Activated CD4-positive, alpha-beta memory T cell treated with anti-CD3 and anti-CD28 coated beads for 36 hours (primary cell): ENCODE results near the gene PPFIA2. TPM values are rescaled to one million over a fixed set of nuclear protein-coding genes. Genes with fewer than 3 reads are reported as not detected.

Source experiments
- CTCF ChIA-PET: fragments of 350-600 bp; sonication (Branson Sonifier 250); formaldehyde crosslinking; loops from one replicate; lab custom pipeline; 2021; ENCODE audit warnings: antibody characterized with exemption, inconsistent platforms; lab: Charles Lee
- POLR2A ChIA-PET: fragments of 350-600 bp; sonication (Branson Sonifier 250); formaldehyde crosslinking; loops from one replicate; lab custom pipeline; 2021; ENCODE audit warnings: antibody characterized with exemption; lab: Charles Lee
- DNase-seq: peaks from one replicate; pipeline ENCODE4 v3.0.0-alpha.2; 2020
- H3K27ac Mint-ChIP-seq: one replicate; pipeline ENCODE4 v1.8.0; 2021; ENCODE audit warnings: mixed read lengths
- H3K27me3 Mint-ChIP-seq: one replicate; pipeline ENCODE4 v1.8.0; 2021; ENCODE audit warnings: mixed read lengths
- H3K36me3 Mint-ChIP-seq: one replicate; pipeline ENCODE4 v1.8.0; 2021; ENCODE audit warnings: mixed read lengths
- H3K4me1 Mint-ChIP-seq: one replicate; pipeline ENCODE4 v1.8.0; 2021; ENCODE audit warnings: low read depth, mixed read lengths
- H3K4me3 Mint-ChIP-seq: one replicate; pipeline ENCODE4 v1.8.0; 2021; ENCODE audit warnings: mild to moderate bottlenecking, mixed read lengths
- H3K9me3 Mint-ChIP-seq: one replicate; pipeline ENCODE4 v1.8.0; 2021; ENCODE audit warnings: mixed read lengths
- intact Hi-C: fragments of 100-400 bp; cut with micrococcal nuclease; formaldehyde crosslinking; loops from one replicate; pipeline ENCODE4 v1.15.1; 2023
- total RNA-seq, 2 experiments: library from RNA; stranded (reverse); gene quantifications; one replicate each; pipeline ENCODE4 v1.2.3, GENCODE V29; 2021

Gene PPFIA2
- total RNA-seq, 2 experiments from 2014 or later: not detected

DNA sequence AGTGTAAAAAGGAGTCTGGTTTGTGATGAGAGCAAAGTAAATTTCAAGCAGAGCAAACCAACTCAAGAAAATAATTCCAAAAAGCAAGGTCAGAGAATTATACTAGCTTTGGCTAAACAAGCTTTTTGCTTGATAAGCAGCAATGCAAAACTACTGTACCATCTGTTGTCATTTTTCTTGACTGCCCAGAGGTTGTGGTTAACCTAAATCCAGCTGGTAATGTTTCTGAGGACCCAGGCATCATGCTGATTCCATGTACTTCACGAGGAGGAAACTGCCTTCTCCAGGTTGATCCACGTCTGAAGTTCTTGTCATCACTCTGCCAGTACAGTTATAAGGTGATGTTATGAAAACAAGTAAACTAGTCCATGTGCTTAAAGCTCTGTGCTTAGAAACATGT lies 496.1 kb downstream of the PPFIA2 start:
- intact Hi-C loops: no loop called here
- no peak overlapping the region for H3K4me3 Mint-ChIP-seq
- DNase-seq: no peak
- ChIA-PET POLR2A (no interaction called here), CTCF (no interaction called here)
- no peaks in the 10 kb centered on the region for H3K27me3 Mint-ChIP-seq
- no peaks in the 10 kb centered on the region for H3K9me3 Mint-ChIP-seq
- H3K36me3 Mint-ChIP-seq: no peaks in the 10 kb centered on the region
- H3K27ac Mint-ChIP-seq: no peak overlapping the region
- no peaks in the 10 kb centered on the region for H3K4me1 Mint-ChIP-seq

DNA sequence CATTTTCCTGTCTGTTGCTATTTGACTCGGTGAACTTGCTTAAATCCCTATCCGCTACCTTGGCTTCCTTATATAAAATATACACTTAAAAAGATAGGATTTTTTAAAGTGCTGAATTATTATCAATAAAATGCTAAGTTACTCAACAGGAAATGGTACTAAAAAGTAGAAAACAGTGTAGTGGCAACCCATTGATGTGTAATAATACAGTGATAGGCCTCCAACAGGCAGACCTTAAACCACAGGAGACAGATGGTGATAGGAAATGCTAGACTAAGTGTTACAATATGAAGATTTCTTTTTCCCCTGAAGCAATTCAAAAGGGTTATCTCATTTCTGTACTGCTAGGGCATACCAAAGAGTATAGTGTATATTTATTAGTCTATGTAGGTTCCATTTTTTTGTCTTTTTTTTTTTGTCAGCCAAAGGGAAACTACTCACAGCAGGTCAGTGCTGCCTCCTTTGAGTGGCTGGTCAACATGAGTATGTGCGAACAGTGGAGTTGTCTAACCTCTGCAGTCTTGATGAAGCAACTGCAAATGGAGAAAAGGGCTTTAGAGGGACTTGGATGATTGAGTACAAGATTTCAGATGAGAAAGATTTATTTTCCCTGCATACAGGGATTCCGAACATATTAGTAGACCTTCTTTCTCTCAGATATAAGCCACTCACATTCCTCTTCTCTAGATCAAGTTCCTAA lies 497.5 kb downstream of the PPFIA2 start:
- H3K4me1 Mint-ChIP-seq: no peaks in the 10 kb centered on the region
- H3K36me3 Mint-ChIP-seq: no peaks in the 10 kb centered on the region
- no peak for DNase-seq
- ChIA-PET CTCF (no interaction called here), POLR2A (no interaction called here)
- H3K27me3 Mint-ChIP-seq: no peaks in the 10 kb centered on the region
- H3K9me3 Mint-ChIP-seq: no peaks in the 10 kb centered on the region
- intact Hi-C loops: no loop called here
- H3K27ac Mint-ChIP-seq: no peak overlapping the region
- H3K4me3 Mint-ChIP-seq: no peak overlapping the region

DNA sequence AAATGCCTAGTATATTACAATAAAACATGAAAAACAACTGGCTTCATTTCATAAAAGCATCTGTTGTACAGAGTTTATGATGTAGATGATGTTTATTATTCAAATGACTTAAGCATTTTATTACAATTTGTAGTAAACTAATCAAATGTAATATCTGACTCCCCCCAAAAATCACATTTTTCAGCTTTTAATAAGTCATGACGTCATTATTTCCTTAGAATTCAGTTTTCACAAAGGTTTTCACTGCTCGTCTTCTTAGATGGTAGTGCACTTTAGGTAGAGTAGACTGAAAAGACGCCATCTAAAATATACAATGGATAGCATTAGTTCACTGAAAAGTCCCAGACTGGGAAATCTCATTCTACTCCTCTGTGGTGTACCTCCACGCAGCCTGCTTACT lies 499.8 kb downstream of the PPFIA2 start:
- DNase-seq: no peak
- ChIA-PET CTCF (no interaction called here), POLR2A (no interaction called here)
- Mint-ChIP-seq H3K27ac (no peak overlapping the region), H3K36me3 (no peaks in the 10 kb centered on the region), H3K9me3 (peaks cover 8% of the 10 kb centered on the region), H3K4me3 (no peak overlapping the region), H3K27me3 (no peaks in the 10 kb centered on the region), H3K4me1 (no peaks in the 10 kb centered on the region)
- intact Hi-C loops: no loop called here

DNA sequence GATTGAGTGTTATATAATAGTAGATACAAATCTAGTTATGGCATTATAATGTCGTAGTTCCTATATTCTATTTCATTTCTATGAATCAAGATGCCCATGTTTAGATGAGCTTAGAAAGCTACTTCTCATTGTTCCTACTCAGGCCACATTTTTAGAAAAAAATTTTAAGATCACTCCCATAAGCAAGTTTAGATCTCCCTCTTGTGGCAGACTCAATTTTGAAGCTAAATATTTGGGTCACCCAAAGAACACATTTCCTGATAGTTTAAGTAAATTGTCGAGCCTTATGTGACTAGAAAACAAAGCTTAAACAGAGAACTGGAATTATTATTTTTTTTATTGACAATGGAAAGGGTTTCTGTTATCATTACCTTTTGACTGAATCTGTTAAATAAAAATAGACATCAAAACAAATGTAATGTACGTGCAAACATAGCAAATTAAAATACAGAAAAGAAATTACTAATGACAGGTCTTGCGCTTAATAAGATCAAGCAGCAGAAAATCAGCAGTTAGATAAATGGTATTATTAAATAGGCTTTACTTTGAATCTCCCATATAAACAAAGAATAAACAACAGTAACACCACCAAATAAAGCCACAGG lies 501.1 kb downstream of the PPFIA2 start:
- H3K4me1 Mint-ChIP-seq: no peaks in the 10 kb centered on the region
- no peak overlapping the region for H3K4me3 Mint-ChIP-seq
- POLR2A ChIA-PET: no interaction called here
- CTCF ChIA-PET: interaction anchor here (0.7 kb wide), 1 partner anchor 82 kb away, joined by 3 read pairs; no protein-coding TSS in a partner anchor
- peaks cover 8% of the 10 kb centered on the region for H3K9me3 Mint-ChIP-seq
- no peaks in the 10 kb centered on the region for H3K36me3 Mint-ChIP-seq
- DNase-seq: no peak
- intact Hi-C loops: no loop called here
- no peak overlapping the region for H3K27ac Mint-ChIP-seq
- no peaks in the 10 kb centered on the region for H3K27me3 Mint-ChIP-seq

DNA sequence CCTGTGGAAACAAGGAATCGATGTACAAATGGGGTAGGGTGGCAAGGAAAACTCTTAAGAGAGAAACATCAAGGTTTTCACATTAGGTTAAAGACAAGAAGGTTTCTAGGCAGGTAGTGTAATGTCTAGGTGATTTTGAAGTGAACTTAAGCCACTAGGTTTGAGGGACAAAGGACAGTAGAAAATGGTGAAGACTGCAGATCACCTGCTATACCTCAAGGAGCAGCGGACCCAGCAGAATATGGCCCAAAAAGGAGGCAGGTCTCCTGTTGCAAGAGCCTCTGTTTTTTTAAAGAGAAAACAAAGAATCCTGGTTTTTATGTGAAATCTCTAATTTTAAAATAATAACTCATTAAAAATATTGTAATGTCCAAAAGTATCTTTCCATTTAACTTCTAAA lies 503.2 kb downstream of the PPFIA2 start:
- Mint-ChIP-seq H3K4me1 (no peaks in the 10 kb centered on the region), H3K36me3 (no peaks in the 10 kb centered on the region), H3K9me3 (peaks cover 8% of the 10 kb centered on the region), H3K4me3 (no peak overlapping the region), H3K27me3 (no peaks in the 10 kb centered on the region), H3K27ac (no peak overlapping the region)
- POLR2A ChIA-PET: no interaction called here
- DNase-seq: no peak
- intact Hi-C loops: no loop called here
- CTCF ChIA-PET: no interaction called here

DNA sequence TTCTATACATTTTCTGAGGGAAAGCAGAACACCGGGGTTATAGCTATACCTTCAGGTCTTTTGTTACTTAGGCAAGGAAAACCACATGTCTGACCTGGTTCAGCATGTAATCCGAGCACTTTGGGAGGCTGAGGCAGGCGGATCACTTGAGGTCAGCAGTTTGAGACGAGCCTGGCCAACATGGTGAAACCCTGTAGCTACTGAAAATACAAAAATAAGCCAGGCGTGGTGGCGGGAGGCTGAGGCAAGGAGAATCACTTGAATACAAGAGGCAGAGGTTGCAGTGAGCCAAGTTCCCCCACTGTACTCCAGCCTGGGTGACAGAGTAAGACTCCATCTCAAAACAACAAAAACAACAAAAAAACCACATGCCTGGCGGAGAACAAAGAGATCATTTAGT lies 503.7 kb downstream of the PPFIA2 start:
- Mint-ChIP-seq H3K27me3 (no peaks in the 10 kb centered on the region), H3K36me3 (no peaks in the 10 kb centered on the region), H3K9me3 (peaks cover 8% of the 10 kb centered on the region), H3K4me1 (no peaks in the 10 kb centered on the region), H3K4me3 (no peak overlapping the region), H3K27ac (no peak overlapping the region)
- DNase-seq: no peak
- intact Hi-C loops: no loop called here
- ChIA-PET CTCF (no interaction called here), POLR2A (no interaction called here)

DNA sequence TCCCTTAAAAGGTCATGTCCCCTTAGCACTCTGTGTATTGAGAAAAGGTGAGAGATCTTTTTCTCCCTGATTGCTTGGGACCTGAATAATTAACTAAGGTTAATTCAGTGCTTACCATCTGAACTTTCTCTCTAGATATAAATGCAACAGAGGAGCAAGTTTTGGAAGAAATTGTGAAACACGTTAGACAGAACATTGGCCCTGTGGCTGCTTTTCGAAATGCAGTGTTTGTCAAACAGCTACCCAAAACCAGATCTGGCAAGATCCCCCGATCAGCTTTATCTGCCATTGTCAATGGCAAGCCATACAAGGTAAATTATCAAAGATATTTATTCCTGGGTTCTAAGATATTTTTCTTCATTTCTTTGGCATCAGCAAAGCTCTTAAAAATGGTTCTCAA lies 505.8 kb downstream of the PPFIA2 start:
- no peak for DNase-seq
- Mint-ChIP-seq H3K36me3 (no peaks in the 10 kb centered on the region), H3K9me3 (peaks cover 8% of the 10 kb centered on the region), H3K27ac (no peak overlapping the region), H3K4me3 (no peak overlapping the region), H3K27me3 (no peaks in the 10 kb centered on the region), H3K4me1 (no peaks in the 10 kb centered on the region)
- intact Hi-C loops: no loop called here
- POLR2A ChIA-PET: no interaction called here
- CTCF ChIA-PET: no interaction called here

DNA sequence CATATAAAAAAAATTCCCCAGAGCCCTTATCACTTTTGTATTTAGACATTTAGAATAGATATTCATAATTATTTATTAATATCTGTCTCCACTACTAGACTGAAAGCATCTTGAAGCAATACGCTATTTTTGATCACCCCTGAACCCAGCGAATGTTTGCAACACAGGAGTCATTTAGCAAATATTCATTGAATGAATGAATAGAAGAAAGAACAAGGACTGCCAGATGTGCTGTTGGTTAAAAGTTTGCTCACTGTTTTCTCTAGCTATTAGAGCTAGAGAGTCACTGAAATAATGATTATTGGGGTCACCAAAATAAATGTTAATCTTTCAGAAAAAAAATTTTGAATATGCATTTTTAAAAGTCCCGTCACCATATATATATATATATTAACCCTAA lies 506.9 kb downstream of the PPFIA2 start:
- Mint-ChIP-seq H3K27me3 (no peaks in the 10 kb centered on the region), H3K4me1 (no peaks in the 10 kb centered on the region), H3K9me3 (peaks cover 8% of the 10 kb centered on the region), H3K36me3 (no peaks in the 10 kb centered on the region), H3K27ac (no peak overlapping the region), H3K4me3 (no peak overlapping the region)
- CTCF ChIA-PET: no interaction called here
- intact Hi-C loops: no loop called here
- POLR2A ChIA-PET: no interaction called here
- DNase-seq: no peak

DNA sequence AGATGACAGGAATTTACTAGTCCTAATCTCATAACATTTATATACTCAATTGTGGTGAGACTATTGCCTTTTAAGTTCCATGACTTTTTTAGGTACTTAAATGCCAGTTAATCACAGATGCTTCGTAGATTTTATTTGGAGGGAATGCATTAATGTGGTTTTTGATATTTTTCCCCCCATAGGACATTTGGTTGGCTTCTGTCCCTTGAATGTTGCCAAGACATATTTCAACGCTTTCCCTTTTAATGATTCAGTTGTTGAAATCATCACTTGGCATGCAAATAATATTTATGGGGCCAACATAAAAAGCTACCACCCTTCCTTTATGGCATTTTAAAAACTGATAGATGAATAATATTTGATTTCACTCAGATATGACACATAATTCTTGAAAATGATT lies 509.2 kb downstream of the PPFIA2 start:
- ChIA-PET POLR2A (no interaction called here), CTCF (no interaction called here)
- H3K9me3 Mint-ChIP-seq: no peaks in the 10 kb centered on the region
- DNase-seq: no peak
- no peak overlapping the region for H3K27ac Mint-ChIP-seq
- H3K27me3 Mint-ChIP-seq: no peaks in the 10 kb centered on the region
- H3K36me3 Mint-ChIP-seq: no peaks in the 10 kb centered on the region
- intact Hi-C loops: no loop called here
- H3K4me3 Mint-ChIP-seq: no peak overlapping the region
- H3K4me1 Mint-ChIP-seq: no peaks in the 10 kb centered on the region

DNA sequence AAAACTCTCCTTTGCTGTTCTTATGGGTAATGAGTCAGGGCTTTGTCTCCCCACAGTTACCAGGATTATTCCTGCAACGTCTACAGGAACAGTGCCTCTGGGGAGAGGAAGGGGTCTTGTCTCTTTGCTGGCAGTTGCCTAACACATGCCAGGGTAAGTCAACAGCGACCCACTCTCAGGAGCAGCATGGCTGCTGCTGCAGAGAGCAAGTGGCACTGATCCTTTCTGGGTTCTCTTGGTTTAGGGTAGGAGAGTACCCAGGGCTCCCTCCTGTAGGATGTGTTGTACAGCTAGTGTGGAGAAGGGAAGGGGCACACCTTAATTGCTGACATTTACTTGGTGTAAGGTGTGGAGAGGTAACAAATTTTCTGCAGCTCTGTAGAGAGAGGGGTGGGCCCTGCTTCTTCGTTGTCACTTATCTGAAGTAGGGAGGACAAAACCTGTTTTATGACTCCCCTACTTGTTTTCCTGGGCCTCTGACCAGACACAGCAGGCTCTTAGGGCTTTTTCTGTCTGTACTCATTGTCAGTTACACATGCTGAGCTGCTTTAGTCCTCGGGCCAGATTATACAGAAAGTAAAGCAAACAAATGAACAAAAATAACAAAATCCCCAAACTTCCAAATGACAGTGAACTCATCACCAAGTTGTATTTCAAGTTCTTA lies 513.1 kb downstream of the PPFIA2 start:
- intact Hi-C loops: no loop called here

DNA sequence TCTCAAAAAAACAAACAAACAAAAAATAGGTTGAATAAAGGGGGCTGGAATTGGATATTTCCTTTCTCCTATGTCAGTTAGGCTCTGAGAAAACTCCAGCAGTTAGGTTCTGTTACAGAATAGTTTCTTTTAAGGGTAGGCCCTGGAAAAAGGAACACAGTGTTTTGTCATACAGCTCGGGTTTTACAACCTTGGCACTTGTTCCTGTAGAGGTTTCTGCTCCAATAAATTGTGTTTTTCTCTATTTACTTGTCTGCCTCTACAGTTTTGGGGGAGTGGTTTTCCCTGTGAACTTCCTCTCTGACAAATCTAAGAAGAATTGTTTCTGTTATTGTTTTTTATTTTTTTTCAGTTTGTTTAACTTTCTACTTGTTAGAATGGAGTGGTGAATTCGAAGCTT lies 513.7 kb downstream of the PPFIA2 start:
- ChIA-PET CTCF (no interaction called here), POLR2A (no interaction called here)
- intact Hi-C loops: no loop called here
- Mint-ChIP-seq H3K4me3 (no peak overlapping the region), H3K27me3 (no peaks in the 10 kb centered on the region), H3K27ac (no peak overlapping the region), H3K36me3 (no peaks in the 10 kb centered on the region), H3K4me1 (no peaks in the 10 kb centered on the region), H3K9me3 (peaks cover 6% of the 10 kb centered on the region)
- DNase-seq: no peak

More for the DNA sequence above, 513.1 kb downstream of the PPFIA2 start:
- H3K36me3 Mint-ChIP-seq: no peaks in the 10 kb centered on the region
- H3K4me1 Mint-ChIP-seq: no peaks in the 10 kb centered on the region
- no peaks in the 10 kb centered on the region for H3K27me3 Mint-ChIP-seq
- POLR2A ChIA-PET: no interaction called here
- no peak overlapping the region for H3K27ac Mint-ChIP-seq
- DNase-seq: no peak
- peaks cover 6% of the 10 kb centered on the region for H3K9me3 Mint-ChIP-seq
- H3K4me3 Mint-ChIP-seq: no peak overlapping the region
- CTCF ChIA-PET: no interaction called here

DNA sequence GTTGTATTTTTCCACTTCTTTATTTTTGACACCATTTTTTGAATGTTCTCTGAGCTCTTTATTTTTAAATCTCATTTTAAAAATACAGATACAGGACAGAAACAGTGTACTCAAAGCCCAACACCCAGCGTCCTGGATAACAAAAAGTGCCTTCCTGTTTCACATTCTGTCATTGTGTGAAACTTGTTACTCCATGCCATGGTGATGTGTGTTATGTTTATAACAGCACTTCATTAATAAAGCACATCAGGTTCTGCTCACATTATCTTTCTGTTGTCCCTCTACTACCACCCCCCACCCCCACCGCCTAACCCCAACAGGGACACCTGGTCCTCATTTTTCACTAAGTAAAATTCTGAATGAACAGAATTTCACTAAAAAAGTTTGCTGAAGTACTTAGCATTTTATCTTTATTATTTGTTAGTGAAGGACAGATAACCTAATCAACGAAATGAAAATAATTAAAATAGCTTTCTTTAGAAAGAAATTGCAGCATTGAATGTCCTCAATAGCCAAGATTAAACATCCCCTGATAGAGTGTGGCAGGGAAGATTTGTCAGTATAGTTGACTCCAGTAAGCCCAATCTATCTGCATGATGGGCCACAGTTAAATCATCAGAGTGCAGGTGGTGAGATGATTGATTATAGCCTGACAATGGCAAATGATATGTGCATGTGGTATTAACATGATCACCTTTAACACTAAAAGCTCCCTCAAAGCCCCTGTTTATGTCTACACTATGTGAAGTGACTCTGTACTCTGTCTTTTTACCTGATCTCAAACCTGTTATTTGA lies 527.4 kb downstream of the PPFIA2 start:
- Mint-ChIP-seq H3K36me3 (no peaks in the 10 kb centered on the region), H3K4me3 (no peak overlapping the region), H3K9me3 (no peaks in the 10 kb centered on the region), H3K27ac (no peak overlapping the region), H3K27me3 (no peaks in the 10 kb centered on the region), H3K4me1 (no peaks in the 10 kb centered on the region)
- ChIA-PET POLR2A (no interaction called here), CTCF (no interaction called here)
- intact Hi-C loops: no loop called here
- no peak for DNase-seq
